ENCODE measurements around the gene KLHDC4.

KLHDC4 gene

GRCh38 chr16:87706278-87707000 lies 59.3 kb downstream of the KLHDC4 start:
- Histone ChIP-seq H3K27me3 (ENCODE audit: insufficient read depth, low read length) (no peaks in the 10 kb centered on the region), H3K36me3 (ENCODE audit: insufficient read depth, low read length) (no peaks in the 10 kb centered on the region), H3K27ac (ENCODE audit: low read depth, low read length) (no peak overlapping the region), H3K4me3 (ENCODE audit: low read depth, low read length) (no peak overlapping the region), H2AFZ (ENCODE audit: low read length, unreplicated experiment) (no peak overlapping the region), H3K4me1 (ENCODE audit: control insufficient read depth, insufficient read depth, low read length, unreplicated experiment) (no peaks in the 10 kb centered on the region), H3K79me2 (ENCODE audit: control insufficient read depth, insufficient read depth, low read length, unreplicated experiment) (no peaks in the 10 kb centered on the region)

GRCh38 chr16:87705771-87706277 lies 60.0 kb downstream of the KLHDC4 start:
- H2AFZ ChIP-seq (ENCODE audit: low read length, unreplicated experiment): no peak overlapping the region
- no peaks in the 10 kb centered on the region for H3K36me3 ChIP-seq (ENCODE audit: insufficient read depth, low read length)
- no peaks in the 10 kb centered on the region for H3K79me2 ChIP-seq (ENCODE audit: control insufficient read depth, insufficient read depth, low read length, unreplicated experiment)
- no peak overlapping the region for H3K4me3 ChIP-seq (ENCODE audit: low read depth, low read length)
- H3K27ac ChIP-seq (ENCODE audit: low read depth, low read length): no peak overlapping the region
- H3K27me3 ChIP-seq (ENCODE audit: insufficient read depth, low read length): no peaks in the 10 kb centered on the region
- no peaks in the 10 kb centered on the region for H3K4me1 ChIP-seq (ENCODE audit: control insufficient read depth, insufficient read depth, low read length, unreplicated experiment)

DNA sequence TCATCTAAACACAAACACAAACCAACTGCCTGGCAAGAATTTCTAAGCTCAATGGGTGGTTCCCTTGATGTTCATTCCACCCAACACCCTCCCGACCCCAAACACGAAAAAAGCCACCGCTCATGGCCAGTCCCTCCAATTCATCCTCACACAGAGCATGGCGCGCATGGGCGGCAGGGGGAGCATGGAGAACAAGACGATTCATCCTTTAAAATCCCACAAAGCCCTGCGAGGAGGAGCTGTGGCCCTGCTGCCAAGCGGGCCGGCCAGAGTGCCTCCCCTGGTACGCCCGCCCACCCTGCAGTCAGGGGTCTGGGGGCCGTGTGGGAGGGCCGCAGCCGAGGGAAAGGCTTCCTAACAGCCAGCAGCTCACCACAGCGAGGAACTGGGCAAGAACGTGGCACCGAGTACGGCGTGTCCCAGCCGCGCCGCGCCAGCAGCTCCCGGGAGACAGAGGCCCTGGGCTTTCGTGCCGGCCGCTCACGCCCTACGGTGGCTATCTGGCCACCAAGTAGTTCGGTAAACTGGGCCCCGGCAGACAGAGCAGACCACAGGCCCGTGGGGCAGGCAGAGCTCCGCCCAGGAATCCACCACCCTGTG lies 60.9 kb downstream of the KLHDC4 start:
- no peaks in the 10 kb centered on the region for H3K27me3 ChIP-seq (ENCODE audit: insufficient read depth, low read length)
- no peak overlapping the region for H2AFZ ChIP-seq (ENCODE audit: low read length, unreplicated experiment)
- H3K36me3 ChIP-seq (ENCODE audit: insufficient read depth, low read length): no peaks in the 10 kb centered on the region
- no peak overlapping the region for H3K4me3 ChIP-seq (ENCODE audit: low read depth, low read length)
- H3K79me2 ChIP-seq (ENCODE audit: control insufficient read depth, insufficient read depth, low read length, unreplicated experiment): no peaks in the 10 kb centered on the region
- no peak overlapping the region for H3K27ac ChIP-seq (ENCODE audit: low read depth, low read length)
- no peaks in the 10 kb centered on the region for H3K4me1 ChIP-seq (ENCODE audit: control insufficient read depth, insufficient read depth, low read length, unreplicated experiment)

DNA sequence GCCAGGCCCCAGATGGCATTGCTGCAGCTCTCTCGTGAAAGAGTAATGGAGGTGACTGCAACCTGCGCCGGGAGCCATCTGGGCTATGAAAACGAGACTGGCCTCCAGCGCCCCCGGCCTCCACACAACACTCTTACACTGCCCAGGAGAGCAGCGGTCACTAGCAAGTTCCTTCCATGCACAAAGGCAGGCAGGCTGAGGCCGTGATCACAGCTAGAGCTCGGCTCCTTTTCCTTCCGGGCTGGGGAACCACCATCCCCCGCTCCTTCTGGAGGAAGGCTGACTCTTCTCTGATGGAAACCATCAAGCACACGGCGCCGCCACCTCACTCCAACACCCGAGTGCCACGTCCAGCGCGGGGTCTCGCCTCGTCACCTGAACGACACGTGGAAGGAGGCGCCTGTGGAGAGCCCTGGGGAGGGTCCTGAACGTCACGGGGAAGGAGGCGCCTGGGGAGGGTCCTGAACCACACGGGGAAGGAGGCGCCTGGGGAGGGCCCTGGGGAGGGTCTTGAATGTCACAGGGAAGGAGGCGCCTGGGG lies 61.9 kb downstream of the KLHDC4 start:
- Histone ChIP-seq H3K36me3 (ENCODE audit: insufficient read depth, low read length) (no peaks in the 10 kb centered on the region), H3K79me2 (ENCODE audit: control insufficient read depth, insufficient read depth, low read length, unreplicated experiment) (no peaks in the 10 kb centered on the region), H3K4me3 (ENCODE audit: low read depth, low read length) (no peak overlapping the region), H3K27ac (ENCODE audit: low read depth, low read length) (no peak overlapping the region), H3K27me3 (ENCODE audit: insufficient read depth, low read length) (no peaks in the 10 kb centered on the region), H2AFZ (ENCODE audit: low read length, unreplicated experiment) (no peak overlapping the region), H3K4me1 (ENCODE audit: control insufficient read depth, insufficient read depth, low read length, unreplicated experiment) (no peaks in the 10 kb centered on the region)

DNA sequence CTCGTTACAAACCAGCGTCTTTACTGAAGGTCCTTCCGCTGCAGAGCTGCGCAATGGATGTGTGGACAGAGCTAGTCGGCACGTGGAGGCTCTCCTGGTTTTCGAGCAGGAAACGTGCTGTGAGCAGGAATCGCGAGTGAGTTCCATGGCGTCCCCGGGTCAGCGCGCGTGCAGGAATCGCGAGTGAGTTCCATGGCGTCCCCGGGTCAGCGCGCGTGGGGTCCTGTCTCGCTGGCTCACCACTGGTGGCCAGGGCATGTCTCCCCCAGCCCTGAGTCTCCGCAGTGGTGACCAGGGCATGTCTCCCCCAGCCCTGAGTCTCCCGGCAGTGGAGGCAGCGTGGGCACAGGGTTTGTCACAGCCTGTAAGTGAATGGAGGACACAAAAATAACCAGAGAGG lies 62.7 kb downstream of the KLHDC4 start:
- no peaks in the 10 kb centered on the region for H3K4me1 ChIP-seq (ENCODE audit: control insufficient read depth, insufficient read depth, low read length, unreplicated experiment)
- H3K36me3 ChIP-seq (ENCODE audit: insufficient read depth, low read length): no peaks in the 10 kb centered on the region
- no peak overlapping the region for H2AFZ ChIP-seq (ENCODE audit: low read length, unreplicated experiment)
- no peaks in the 10 kb centered on the region for H3K79me2 ChIP-seq (ENCODE audit: control insufficient read depth, insufficient read depth, low read length, unreplicated experiment)
- no peak overlapping the region for H3K4me3 ChIP-seq (ENCODE audit: low read depth, low read length)
- H3K27me3 ChIP-seq (ENCODE audit: insufficient read depth, low read length): no peaks in the 10 kb centered on the region
- H3K27ac ChIP-seq (ENCODE audit: low read depth, low read length): no peak overlapping the region

GRCh38 chr16:87702325-87702811 lies 63.4 kb downstream of the KLHDC4 start:
- no peaks in the 10 kb centered on the region for H3K4me1 ChIP-seq (ENCODE audit: control insufficient read depth, insufficient read depth, low read length, unreplicated experiment)

GRCh38 chr16:87701505-87701921 lies 64.3 kb downstream of the KLHDC4 start:
- Histone ChIP-seq H3K27me3 (ENCODE audit: insufficient read depth, low read length) (no peaks in the 10 kb centered on the region), H3K27ac (ENCODE audit: low read depth, low read length) (no peak overlapping the region), H3K4me3 (ENCODE audit: low read depth, low read length) (no peak overlapping the region), H3K36me3 (ENCODE audit: insufficient read depth, low read length) (no peaks in the 10 kb centered on the region), H3K4me1 (ENCODE audit: control insufficient read depth, insufficient read depth, low read length, unreplicated experiment) (no peaks in the 10 kb centered on the region), H3K79me2 (ENCODE audit: control insufficient read depth, insufficient read depth, low read length, unreplicated experiment) (no peaks in the 10 kb centered on the region), H2AFZ (ENCODE audit: low read length, unreplicated experiment) (no peak overlapping the region)

More at GRCh38 chr16:87702325-87702811, 63.4 kb downstream of the KLHDC4 start:
- no peak overlapping the region for H3K4me3 ChIP-seq (ENCODE audit: low read depth, low read length)
- H2AFZ ChIP-seq (ENCODE audit: low read length, unreplicated experiment): no peak overlapping the region
- H3K36me3 ChIP-seq (ENCODE audit: insufficient read depth, low read length): no peaks in the 10 kb centered on the region
- no peak overlapping the region for H3K27ac ChIP-seq (ENCODE audit: low read depth, low read length)
- H3K79me2 ChIP-seq (ENCODE audit: control insufficient read depth, insufficient read depth, low read length, unreplicated experiment): no peaks in the 10 kb centered on the region
- no peaks in the 10 kb centered on the region for H3K27me3 ChIP-seq (ENCODE audit: insufficient read depth, low read length)

GRCh38 chr16:87701078-87701460 lies 64.7 kb downstream of the KLHDC4 start:
- Histone ChIP-seq H3K79me2 (ENCODE audit: control insufficient read depth, insufficient read depth, low read length, unreplicated experiment) (no peaks in the 10 kb centered on the region), H2AFZ (ENCODE audit: low read length, unreplicated experiment) (no peak overlapping the region), H3K4me1 (ENCODE audit: control insufficient read depth, insufficient read depth, low read length, unreplicated experiment) (no peaks in the 10 kb centered on the region), H3K27ac (ENCODE audit: low read depth, low read length) (no peak overlapping the region), H3K27me3 (ENCODE audit: insufficient read depth, low read length) (no peaks in the 10 kb centered on the region), H3K4me3 (ENCODE audit: low read depth, low read length) (no peak overlapping the region), H3K36me3 (ENCODE audit: insufficient read depth, low read length) (no peaks in the 10 kb centered on the region)

GRCh38 chr16:87700406-87701077 lies 65.2 kb downstream of the KLHDC4 start:
- Histone ChIP-seq H3K4me1 (ENCODE audit: control insufficient read depth, insufficient read depth, low read length, unreplicated experiment) (no peaks in the 10 kb centered on the region), H3K36me3 (ENCODE audit: insufficient read depth, low read length) (no peaks in the 10 kb centered on the region), H3K27ac (ENCODE audit: low read depth, low read length) (no peak overlapping the region), H3K27me3 (ENCODE audit: insufficient read depth, low read length) (no peaks in the 10 kb centered on the region), H3K79me2 (ENCODE audit: control insufficient read depth, insufficient read depth, low read length, unreplicated experiment) (no peaks in the 10 kb centered on the region), H2AFZ (ENCODE audit: low read length, unreplicated experiment) (no peak overlapping the region), H3K4me3 (ENCODE audit: low read depth, low read length) (no peak overlapping the region)

DNA sequence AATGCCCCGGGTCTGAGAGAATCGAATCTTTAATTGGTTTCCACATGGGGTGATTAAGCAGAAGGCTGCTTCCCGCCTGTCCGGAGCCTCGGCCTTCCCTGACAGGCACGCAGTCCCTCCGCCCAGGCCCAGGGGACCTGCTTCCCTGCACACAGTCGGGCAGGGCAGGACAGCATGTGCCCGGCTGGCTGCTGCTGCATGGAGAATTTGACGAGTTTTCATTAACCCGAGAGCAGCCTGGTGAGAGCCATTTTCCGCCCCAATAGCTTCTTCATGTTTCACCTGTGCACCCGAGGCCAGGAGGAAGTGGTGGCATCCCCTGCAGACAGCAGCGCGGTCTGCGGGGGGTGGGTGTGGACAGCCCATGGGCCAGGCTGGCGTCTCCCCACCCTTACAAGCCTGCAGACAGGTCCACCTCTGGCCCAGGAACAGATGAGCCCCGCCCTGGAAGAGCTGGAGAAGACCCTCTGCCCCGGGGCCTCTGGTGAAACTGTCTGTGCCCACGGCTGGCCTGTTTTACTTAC lies 67.0 kb downstream of the KLHDC4 start:
- Histone ChIP-seq H3K4me3 (ENCODE audit: low read depth, low read length) (no peak overlapping the region), H2AFZ (ENCODE audit: low read length, unreplicated experiment) (no peak overlapping the region), H3K27ac (ENCODE audit: low read depth, low read length) (no peak overlapping the region), H3K4me1 (ENCODE audit: control insufficient read depth, insufficient read depth, low read length, unreplicated experiment) (no peaks in the 10 kb centered on the region), H3K36me3 (ENCODE audit: insufficient read depth, low read length) (no peaks in the 10 kb centered on the region), H3K27me3 (ENCODE audit: insufficient read depth, low read length) (no peaks in the 10 kb centered on the region), H3K79me2 (ENCODE audit: control insufficient read depth, insufficient read depth, low read length, unreplicated experiment) (no peaks in the 10 kb centered on the region)

All from ACC112 (cell line).